DND-41 (cell line): ENCODE data around the gene CMTR1.

Source experiments
- ATAC-seq: fragments of 200-7000 bp; cut with Tn5 transposase; 3 replicates; pipeline ENCODE4 v1.9.1; 2021; ENCODE audit warnings: low read depth; ENCODE audit not compliant: insufficient read depth
- DNase-seq: peaks from one replicate; pipeline ENCODE4 v3.0.0-alpha.2; 2020
- H2AFZ ChIP-seq: 2 replicates; pipeline ENCODE4 v1.6.0; 2012; ENCODE audit warnings: low read depth, low read length
- H3K27ac ChIP-seq: 2 replicates; pipeline ENCODE4 v1.5.1; 2012; ENCODE audit warnings: low read length, inconsistent platforms
- H3K27me3 ChIP-seq: fragments of 200-600 bp; sonication (generic); 2 replicates; pipeline ENCODE4 v1.6.0; 2012; ENCODE audit warnings: low read length, mild to moderate bottlenecking, inconsistent platforms; ENCODE audit not compliant: insufficient read depth, poor library complexity
- H3K36me3 ChIP-seq: 2 replicates; pipeline ENCODE4 v1.5.1; 2012; ENCODE audit warnings: low read length, inconsistent platforms; ENCODE audit not compliant: insufficient read depth
- H3K4me1 ChIP-seq: 2 replicates; pipeline ENCODE4 v1.5.1; 2012; ENCODE audit warnings: mild to moderate bottlenecking, low read length; ENCODE audit not compliant: insufficient read depth
- H3K4me2 ChIP-seq: 2 replicates; pipeline ENCODE4 v1.6.0; 2012; ENCODE audit warnings: mild to moderate bottlenecking, moderate library complexity, low read length, inconsistent platforms; ENCODE audit not compliant: insufficient read depth
- H3K4me3 ChIP-seq, 2 experiments: fragments of 200-600 bp in 1 of 2; shearing (Covaris generic) in 1 of 2; 2 replicates each; pipeline ENCODE4 v1.5.1; 2012 to 2016; ENCODE audit warnings: inconsistent platforms in 2 of 2, low read length in 2 of 2, mild to moderate bottlenecking in 2 of 2, low read depth in 1 of 2, moderate library complexity in 1 of 2
- H3K79me2 ChIP-seq: 2 replicates; pipeline ENCODE4 v1.6.0; 2012; ENCODE audit warnings: low read length, inconsistent platforms; ENCODE audit not compliant: insufficient read depth
- H3K9ac ChIP-seq: 2 replicates; pipeline ENCODE4 v1.6.0; 2012; ENCODE audit warnings: low read depth, mild to moderate bottlenecking, inconsistent platforms, low read length, moderate library complexity
- H3K9me3 ChIP-seq: 2 replicates; pipeline ENCODE4 v1.5.1; 2012; ENCODE audit warnings: low read length, moderate library complexity, mild to moderate bottlenecking, inconsistent platforms; ENCODE audit not compliant: insufficient read depth, severe bottlenecking
- H4K20me1 ChIP-seq: 2 replicates; pipeline ENCODE4 v1.6.0; 2012; ENCODE audit warnings: low read length; ENCODE audit not compliant: insufficient read depth
- CTCF ChIP-seq: IDR thresholded peaks from 2 replicates; pipeline ENCODE4 v1.5.1; 2012; ENCODE audit warnings: borderline replicate concordance, low read length, moderate library complexity, mild to moderate bottlenecking; ENCODE audit not compliant: poor library complexity, severe bottlenecking; ENCODE audit errors: extremely low read depth
- EZH2 ChIP-seq: IDR thresholded peaks from 3 replicates; pipeline ENCODE4 v1.6.1; 2012; ENCODE audit warnings: borderline replicate concordance, low read depth, mild to moderate bottlenecking, moderate library complexity, low read length, inconsistent platforms; ENCODE audit not compliant: severe bottlenecking

CMTR1 gene

DNA sequence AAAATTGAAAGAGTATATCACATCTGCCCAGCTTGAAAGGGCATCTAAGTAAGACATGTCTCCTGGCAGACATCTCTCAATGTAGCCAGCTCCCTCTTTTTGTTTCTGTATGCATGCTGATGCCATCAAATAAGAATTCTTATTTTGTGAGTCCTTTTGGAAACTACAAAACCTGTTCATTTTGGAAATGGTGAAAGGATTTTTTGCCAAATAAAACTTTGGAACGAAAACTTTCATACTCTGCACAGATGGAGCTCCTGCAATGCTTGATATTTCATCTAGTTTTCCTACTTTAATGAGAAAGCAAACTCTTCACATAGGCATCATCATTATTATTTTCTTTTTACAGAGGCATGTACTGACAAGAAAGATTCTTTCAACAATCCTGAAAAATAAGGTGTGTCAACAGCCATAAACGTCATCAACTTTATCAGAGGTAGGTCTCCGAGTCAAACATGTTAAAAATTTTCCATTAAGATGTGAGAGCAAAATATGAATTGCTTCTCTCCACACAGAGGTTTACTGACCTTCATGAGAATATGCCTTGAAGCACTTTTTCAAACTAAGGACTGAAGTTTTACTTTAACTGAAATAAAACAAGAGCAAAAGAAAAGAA is 26.2 kb upstream of the CMTR1 start:
- H3K79me2 ChIP-seq = no peaks in the 10 kb centered on the region
- TF ChIP-seq CTCF = no peak
- TF ChIP-seq EZH2 = no peak
- no peaks in the 10 kb centered on the region for H3K36me3 ChIP-seq
- H3K27ac ChIP-seq = no peak overlapping the region
- H3K4me1 ChIP-seq = no peaks in the 10 kb centered on the region
- H3K9me3 ChIP-seq = no peaks in the 10 kb centered on the region
- H3K4me2 ChIP-seq = no peak overlapping the region
- DNase-seq (no peak), ATAC-seq (no peak)
- no peak overlapping the region for H3K4me3 ChIP-seq
- H2AFZ ChIP-seq = no peak overlapping the region
- no peaks in the 10 kb centered on the region for H3K27me3 ChIP-seq
- no peaks in the 10 kb centered on the region for H4K20me1 ChIP-seq
- no peak overlapping the region for H3K9ac ChIP-seq

DNA sequence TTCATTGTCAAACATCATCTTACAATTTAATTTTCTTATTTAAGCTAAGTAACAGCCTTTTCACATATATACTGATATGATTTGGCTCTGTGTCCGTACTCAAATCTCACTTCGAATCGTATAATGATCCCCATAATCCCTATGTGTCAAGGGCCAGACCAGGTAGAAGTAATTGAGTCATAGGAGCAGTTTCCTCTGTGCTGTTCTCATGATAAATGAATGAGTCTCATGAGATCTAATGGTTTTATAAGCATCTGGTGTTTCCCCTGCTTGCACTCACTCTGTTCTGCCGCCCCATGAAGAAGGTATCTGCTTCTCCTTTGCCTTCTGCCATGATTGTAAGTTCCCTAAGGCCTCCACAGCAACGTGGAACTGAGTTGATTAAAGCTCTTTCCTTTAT is 25.1 kb upstream of the CMTR1 start:
- H3K9ac ChIP-seq = no peak overlapping the region
- no peak for ATAC-seq
- H2AFZ ChIP-seq = no peak overlapping the region

GRCh38 chr6:37409501-37409900 is 23.5 kb upstream of the CMTR1 start:
- no peaks in the 10 kb centered on the region for H4K20me1 ChIP-seq
- ATAC-seq (no peak), DNase-seq (no peak)
- H3K4me3 ChIP-seq = no peak overlapping the region
- H3K4me1 ChIP-seq = no peaks in the 10 kb centered on the region
- H3K36me3 ChIP-seq = no peaks in the 10 kb centered on the region
- H3K9ac ChIP-seq = no peak overlapping the region
- no peak overlapping the region for H2AFZ ChIP-seq
- TF ChIP-seq CTCF (no peak), EZH2 (no peak)
- H3K27ac ChIP-seq = no peak overlapping the region
- no peaks in the 10 kb centered on the region for H3K9me3 ChIP-seq
- H3K4me2 ChIP-seq = no peak overlapping the region
- no peaks in the 10 kb centered on the region for H3K79me2 ChIP-seq
- no peaks in the 10 kb centered on the region for H3K27me3 ChIP-seq

More for the DNA sequence above, 25.1 kb upstream of the CMTR1 start:
- no peak for DNase-seq
- Histone ChIP-seq H3K4me1 (no peaks in the 10 kb centered on the region), H3K27me3 (no peaks in the 10 kb centered on the region), H4K20me1 (no peaks in the 10 kb centered on the region), H3K4me2 (no peak overlapping the region), H3K4me3 (no peak overlapping the region), H3K79me2 (no peaks in the 10 kb centered on the region), H3K36me3 (no peaks in the 10 kb centered on the region), H3K9me3 (no peaks in the 10 kb centered on the region), H3K27ac (no peak overlapping the region)
- TF ChIP-seq CTCF (no peak), EZH2 (no peak)
